HG03469 (cell line): ENCODE data around the gene KPNA3.
"Not testable (repeated sequence)": the region's sequence is repeated elsewhere in the genome, so short reads cannot be mapped to it uniquely, and the experiment has no call there.

Source experiments
- ATAC-seq: cut with Tn5 transposase; IDR thresholded peaks from one replicate; pipeline ENCODE4 v1.9.1; 2021; ENCODE audit warnings: mild to moderate bottlenecking, moderate library complexity, moderate number of reproducible peaks; ENCODE audit not compliant: unreplicated experiment

Gene KPNA3

GRCh38 chr13:49792550-49793324 lies at the start of gene KPNA3:
Gene KPNA3 (minus strand): TSS chr13:49792682. CDS start chr13:49792506, 176 bp downstream.
- ATAC-seq = peak; percentile 79

GRCh38 chr13:49841964-49842363 lies 49.5 kb upstream of the KPNA3 start:
- no peak for ATAC-seq

- no peak for ATAC-seq
These were observed 48.2 kb upstream of the KPNA3 start for GRCh38 chr13:49840675-49841074.

- ATAC-seq = no peak
These were observed 47.8 kb upstream of the KPNA3 start for GRCh38 chr13:49840266-49840665.

GRCh38 chr13:49838989-49839388 lies 46.5 kb upstream of the KPNA3 start:
- no peak for ATAC-seq

- no peak for ATAC-seq
These were observed 44.0 kb upstream of the KPNA3 start for GRCh38 chr13:49836516-49836915.

GRCh38 chr13:49833402-49833801 lies 40.9 kb upstream of the KPNA3 start:
- ATAC-seq = no peak

GRCh38 chr13:49831455-49831854 lies 39.0 kb upstream of the KPNA3 start:
- no peak for ATAC-seq

- no peak for ATAC-seq
These were observed 38.2 kb upstream of the KPNA3 start for GRCh38 chr13:49830721-49831120.

GRCh38 chr13:49829715-49830114 lies 37.2 kb upstream of the KPNA3 start:
- no peak for ATAC-seq

GRCh38 chr13:49828453-49828852 lies 36.0 kb upstream of the KPNA3 start:
- ATAC-seq = no peak

GRCh38 chr13:49827891-49828290 lies 35.4 kb upstream of the KPNA3 start:
- ATAC-seq = no peak

GRCh38 chr13:49827336-49827735 lies 34.9 kb upstream of the KPNA3 start:
- no peak for ATAC-seq

- ATAC-seq = no peak
These were observed 28.9 kb upstream of the KPNA3 start for GRCh38 chr13:49821216-49822009.

GRCh38 chr13:49820591-49821215 lies 28.2 kb upstream of the KPNA3 start:
- ATAC-seq = no peak

- not testable (repeated sequence) for ATAC-seq
These were observed 23.6 kb upstream of the KPNA3 start for GRCh38 chr13:49816047-49816446.

GRCh38 chr13:49814551-49815270 lies 22.2 kb upstream of the KPNA3 start:
- ATAC-seq = no peak

- ATAC-seq = no peak
These were observed 20.3 kb upstream of the KPNA3 start for GRCh38 chr13:49812812-49813211.

- no peak for ATAC-seq
These were observed 19.0 kb upstream of the KPNA3 start for GRCh38 chr13:49811527-49811908.

GRCh38 chr13:49810567-49811526 lies 18.4 kb upstream of the KPNA3 start:
- ATAC-seq = no peak
